GM19025 (cell line): ENCODE measurements around the gene AGPS.

Source experiments
- ATAC-seq: cut with Tn5 transposase; IDR thresholded peaks from one replicate; pipeline ENCODE4 v1.9.1; 2021; ENCODE audit warnings: mild to moderate bottlenecking, low read depth, moderate library complexity; ENCODE audit not compliant: unreplicated experiment

The AGPS gene

GRCh38 chr2:177518754-177519153, 126.2 kb downstream of the AGPS start:
- no peak for ATAC-seq

- ATAC-seq: no peak
These were observed 127.1 kb downstream of the AGPS start for GRCh38 chr2:177519534-177520115.

DNA sequence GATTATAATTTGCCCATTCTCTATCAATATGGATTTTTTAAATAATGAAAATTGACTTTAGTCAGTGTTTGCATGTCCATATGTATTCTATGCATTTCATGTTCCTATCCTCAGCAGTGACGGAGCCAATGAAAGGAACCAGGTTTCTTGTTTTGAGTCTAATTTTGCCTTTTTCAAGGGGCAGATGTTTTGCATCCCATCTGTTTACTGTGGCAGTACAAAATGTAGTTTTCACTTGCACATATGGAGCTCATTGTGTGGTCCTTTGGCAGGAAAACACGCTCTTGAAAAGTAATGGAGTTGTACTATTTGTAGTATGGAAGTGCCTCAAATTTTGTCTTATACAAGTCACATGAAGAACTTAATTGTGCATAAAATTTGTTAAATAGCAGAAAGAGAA, 127.8 kb downstream of the AGPS start:
- no peak for ATAC-seq

DNA sequence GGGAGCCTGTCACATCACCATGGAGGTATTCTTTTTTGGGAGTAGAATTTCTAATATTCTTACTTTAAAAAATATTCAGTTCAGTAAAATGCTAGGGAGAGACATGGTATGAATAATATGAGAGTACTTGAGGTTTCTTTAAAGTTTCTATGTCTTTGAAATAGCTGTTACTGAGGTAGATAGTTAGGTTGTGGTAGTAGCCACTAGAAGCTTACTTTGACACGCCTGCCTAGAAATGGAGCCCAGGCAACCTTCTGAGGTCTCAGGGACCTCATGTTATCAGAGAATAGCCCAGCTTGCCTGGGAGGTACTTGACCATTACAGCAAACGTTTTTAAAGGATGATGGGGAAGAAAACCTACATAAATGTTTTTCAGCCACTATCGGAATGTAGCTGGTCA, 131.2 kb downstream of the AGPS start:
- ATAC-seq: no peak

- ATAC-seq: no peak
These were observed 132.9 kb downstream of the AGPS start for GRCh38 chr2:177525351-177525924.

DNA sequence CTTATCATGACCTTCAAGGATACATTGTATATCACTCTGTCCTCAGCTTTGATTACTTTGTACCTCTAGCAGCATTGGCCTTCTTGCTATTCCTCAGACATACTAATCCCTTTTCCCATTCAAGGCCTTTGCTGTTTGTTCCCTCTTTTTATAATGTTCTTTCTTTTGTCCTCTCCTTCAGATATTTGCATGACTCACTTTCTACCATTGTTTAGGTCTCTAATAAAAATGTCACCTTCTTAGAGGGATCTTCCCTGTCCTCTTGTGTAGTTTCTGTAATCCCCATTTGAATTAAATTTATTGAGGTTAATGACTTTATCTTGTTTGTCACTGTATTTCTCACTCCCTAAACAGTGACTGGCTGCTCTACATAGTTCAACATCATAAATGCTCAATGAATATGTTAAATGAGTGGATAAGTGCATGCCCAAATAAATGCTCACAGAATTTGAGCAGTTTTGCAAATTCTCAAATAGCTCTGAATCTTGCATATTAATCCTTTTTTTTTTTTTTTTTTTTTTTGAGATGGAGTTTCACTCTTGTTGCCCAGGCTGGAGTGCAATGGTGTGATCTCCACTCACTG, 135.9 kb downstream of the AGPS start:
- no peak for ATAC-seq

DNA sequence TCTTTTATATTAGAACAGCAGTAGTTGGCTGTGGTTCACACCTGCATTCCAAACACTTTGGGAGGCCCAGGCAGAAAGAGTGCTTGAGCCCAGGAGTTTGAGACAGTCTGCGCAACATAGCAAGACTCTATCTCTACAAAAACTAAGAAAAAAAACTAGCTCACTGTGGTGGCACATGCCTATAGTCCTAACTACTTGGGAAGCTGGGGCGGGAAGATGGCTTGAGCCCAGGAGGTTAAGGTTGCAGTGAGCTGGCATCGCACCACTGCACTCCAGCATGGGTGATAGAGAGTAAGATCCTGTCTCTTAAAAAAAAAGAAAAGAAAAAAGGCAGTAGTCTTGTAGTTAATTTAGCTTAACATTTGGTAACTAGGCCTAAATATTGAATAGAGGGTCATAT, 136.6 kb downstream of the AGPS start:
- no peak for ATAC-seq

DNA sequence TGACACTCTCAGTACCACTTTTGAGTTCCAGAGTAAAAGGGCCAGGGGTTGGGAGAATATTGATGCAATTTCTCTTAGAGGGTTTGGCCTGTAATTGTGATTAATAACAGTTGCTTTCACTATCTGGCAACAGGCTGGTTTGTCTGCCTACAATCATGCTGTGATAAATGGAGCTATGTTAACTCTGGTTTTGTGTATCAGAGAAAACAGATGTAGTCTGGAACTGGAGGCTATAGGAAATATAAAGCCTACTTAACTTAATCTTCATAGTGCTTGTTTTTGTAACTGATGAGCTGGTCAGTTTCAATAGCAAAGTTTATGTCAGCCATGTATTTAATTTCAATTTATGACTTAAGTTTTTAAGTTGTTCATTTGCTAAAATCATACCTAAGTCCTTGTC, 138.0 kb downstream of the AGPS start:
- ATAC-seq: no peak

- ATAC-seq: no peak
These were observed 139.1 kb downstream of the AGPS start for GRCh38 chr2:177531706-177532105.

- no peak for ATAC-seq
These were observed 140.0 kb downstream of the AGPS start for GRCh38 chr2:177532567-177532966.

DNA sequence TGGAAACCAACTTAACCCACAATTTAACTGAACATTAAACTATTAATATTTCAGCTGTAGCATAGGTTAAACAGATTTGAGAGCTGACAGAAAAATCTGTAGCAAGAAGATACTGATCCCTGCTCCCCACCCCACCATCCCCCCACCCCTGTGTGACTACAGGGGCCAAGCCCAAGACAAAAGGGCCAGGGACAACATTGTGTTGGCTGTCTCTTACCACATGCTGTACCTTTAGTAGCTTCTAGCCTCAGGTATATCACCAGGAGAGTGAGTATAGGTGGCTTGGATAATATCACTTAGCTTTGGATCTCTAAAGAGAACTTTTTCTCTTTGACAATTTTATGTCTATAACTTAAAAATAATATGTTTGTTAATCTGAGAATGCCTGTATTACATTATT, 140.7 kb downstream of the AGPS start:
- ATAC-seq: no peak

GRCh38 chr2:177535000-177535399, 142.4 kb downstream of the AGPS start:
- ATAC-seq: no peak

DNA sequence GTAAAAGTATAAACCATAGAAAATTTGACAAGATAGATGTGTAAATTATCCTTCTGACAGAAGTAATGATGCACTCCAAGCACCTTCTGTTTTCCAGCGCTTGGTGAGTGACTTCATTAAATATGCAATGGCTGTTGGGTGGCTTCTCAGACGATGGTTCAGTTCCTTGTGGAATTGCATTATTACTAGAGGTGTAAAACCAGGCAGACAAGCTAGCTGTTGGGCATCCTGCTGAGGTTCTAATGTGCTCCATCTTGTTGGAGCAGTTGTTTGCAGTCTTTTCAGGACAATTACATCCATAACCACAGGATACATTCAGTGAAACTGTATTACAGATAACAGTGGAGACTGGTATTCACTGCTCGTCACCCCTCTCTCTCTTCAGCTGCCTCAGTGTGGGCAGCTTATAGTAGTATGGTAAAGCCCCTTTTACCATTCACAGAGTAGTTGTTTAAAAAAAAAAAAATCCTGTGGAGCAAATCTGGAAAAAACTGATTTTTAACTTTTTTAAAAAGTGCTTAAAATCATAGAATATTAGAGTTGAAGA, 143.5 kb downstream of the AGPS start:
- no peak for ATAC-seq

GRCh38 chr2:177537213-177537612, 144.6 kb downstream of the AGPS start:
- no peak for ATAC-seq

DNA sequence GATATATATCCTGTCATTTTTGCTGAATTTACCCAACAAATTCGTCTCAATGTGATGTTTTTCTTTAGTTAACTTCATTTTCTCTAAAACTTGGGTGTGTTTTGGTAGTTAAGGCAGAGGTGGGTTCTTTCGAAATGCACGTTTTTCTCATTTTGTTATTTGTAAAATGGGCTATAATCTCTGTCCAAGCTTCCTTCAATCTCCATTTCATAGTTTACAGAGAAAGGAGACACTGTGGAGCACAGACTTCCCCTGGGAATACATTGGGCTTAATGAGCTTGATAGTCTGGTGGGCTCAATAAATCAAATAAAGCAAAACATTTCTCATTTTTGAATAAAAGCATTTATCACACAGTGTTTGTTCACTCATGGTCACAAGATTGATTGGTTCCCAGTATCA, 145.1 kb downstream of the AGPS start:
- no peak for ATAC-seq

DNA sequence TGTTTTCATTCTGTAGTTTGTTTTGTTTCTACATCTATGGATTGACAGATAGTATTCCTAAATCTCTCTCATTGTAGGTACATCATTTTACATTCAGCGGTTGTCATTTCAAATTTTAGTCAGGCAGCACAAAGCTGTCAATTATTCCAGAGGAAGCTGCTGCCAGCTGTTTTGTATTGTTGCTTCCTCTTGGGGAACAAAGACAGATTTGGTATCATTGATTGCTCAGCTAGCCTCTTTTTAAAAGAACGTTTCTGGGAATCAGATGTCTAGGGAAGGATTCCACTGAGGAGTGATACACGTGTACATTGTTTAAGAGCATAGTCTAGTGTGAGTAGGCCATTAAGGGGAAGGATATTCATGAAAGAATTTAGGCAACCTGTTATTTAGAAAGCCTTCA, 145.8 kb downstream of the AGPS start:
- no peak for ATAC-seq

DNA sequence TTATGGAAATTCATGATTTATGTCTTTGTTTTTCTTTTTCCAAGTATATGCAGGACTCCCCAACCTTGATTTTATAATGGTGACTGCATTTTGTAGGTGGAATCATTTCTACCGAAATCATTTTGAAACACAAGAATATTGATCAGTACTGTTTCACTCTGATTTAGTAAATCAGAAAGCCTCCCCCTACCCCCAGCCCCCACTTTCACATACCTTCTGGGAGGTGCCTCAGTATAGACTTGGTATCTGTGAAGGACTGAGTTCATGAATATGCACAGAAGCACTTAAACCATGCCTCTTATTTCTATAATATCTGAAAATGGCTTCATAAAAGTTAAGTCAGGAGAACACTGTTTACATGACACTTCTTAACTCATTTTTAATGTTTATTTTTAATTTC, 147.7 kb downstream of the AGPS start:
- no peak for ATAC-seq

GRCh38 chr2:177541258-177541991, 148.9 kb downstream of the AGPS start:
- no peak for ATAC-seq

- no peak for ATAC-seq
These were observed 149.8 kb downstream of the AGPS start for GRCh38 chr2:177542396-177542795.

- ATAC-seq: no peak
These were observed 150.6 kb downstream of the AGPS start for GRCh38 chr2:177543007-177543760.

DNA sequence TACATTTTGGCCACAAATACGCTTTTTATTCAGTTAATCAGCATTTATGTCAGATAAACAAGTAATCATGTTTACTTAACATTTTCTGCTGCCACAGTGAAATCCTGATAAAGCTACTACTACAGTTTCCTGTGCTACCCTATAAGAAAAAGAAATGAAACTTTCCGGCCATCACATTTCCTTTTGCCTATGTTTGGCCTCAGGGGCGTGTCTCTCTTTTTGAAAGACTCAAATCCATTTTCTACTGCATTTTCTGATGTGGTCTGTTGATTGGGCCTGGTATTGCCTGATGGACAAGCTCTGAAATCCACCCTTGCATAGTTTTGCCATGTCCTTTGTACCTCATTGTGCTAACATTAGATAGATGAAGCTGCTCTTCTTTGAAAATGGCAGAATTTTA, 152.6 kb downstream of the AGPS start:
- no peak for ATAC-seq
